HG02610 (cell line): ENCODE data around the gene GNL3.

ENCODE experiments used
- ATAC-seq: cut with Tn5 transposase; IDR thresholded peaks from one replicate; pipeline ENCODE4 v1.9.1; 2021; ENCODE audit warnings: mild to moderate bottlenecking, moderate library complexity; ENCODE audit not compliant: unreplicated experiment

The GNL3 gene

DNA sequence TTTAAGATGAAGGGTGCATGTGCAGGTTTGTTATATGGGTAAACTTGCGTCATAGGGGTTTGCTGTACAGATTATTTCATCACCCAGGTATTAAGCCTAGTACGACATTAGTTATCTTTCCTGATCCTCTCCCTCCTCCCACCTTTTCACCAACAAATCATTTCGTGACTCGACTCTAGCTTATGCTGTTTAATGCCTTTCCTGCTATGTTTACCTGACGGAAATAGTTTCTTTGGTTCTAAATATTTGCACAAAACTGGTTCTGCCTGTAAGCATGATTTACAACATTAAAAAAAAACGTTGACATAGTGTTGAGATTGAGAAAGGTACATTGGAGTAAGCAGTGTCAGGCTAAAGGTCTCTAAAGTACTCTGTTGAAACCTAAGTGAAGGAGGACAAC is 2.4 kb downstream of the GNL3 start:
- no peak for ATAC-seq

DNA sequence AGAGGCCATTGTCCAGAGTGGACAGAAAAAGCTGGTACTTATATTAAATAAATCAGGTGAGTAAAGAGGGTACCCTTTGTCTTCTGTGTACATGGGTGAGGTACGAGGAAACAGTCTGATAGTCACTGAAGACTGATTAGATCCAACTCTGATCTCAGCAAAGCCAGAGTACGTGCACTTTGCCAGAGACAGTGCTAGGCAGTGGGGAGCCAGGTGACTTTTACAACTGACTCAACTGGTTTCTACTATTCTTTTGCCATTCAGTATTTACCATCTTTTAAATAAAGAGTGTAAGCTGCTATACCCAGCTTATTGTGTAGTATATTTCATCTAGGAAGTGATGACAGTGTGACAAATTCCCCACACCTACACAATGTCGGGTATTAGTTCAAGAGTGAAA is 3.3 kb downstream of the GNL3 start:
- ATAC-seq = no peak

DNA sequence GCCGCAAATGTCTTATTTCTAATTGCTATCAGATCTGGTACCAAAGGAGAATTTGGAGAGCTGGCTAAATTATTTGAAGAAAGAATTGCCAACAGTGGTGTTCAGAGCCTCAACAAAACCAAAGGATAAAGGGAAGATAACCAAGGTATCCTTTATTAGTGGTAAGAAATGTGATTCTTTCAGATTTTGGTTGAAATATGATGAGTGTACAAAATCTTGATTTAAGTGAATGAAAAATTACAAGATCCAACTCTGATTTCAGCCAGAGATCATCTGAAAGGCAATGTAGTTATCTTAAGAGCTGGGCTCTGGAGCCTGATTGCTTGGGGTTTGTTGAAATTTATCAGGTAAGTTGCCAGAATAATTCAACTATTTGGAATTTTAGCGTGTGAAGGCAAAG is 4.7 kb downstream of the GNL3 start:
- no peak for ATAC-seq

DNA sequence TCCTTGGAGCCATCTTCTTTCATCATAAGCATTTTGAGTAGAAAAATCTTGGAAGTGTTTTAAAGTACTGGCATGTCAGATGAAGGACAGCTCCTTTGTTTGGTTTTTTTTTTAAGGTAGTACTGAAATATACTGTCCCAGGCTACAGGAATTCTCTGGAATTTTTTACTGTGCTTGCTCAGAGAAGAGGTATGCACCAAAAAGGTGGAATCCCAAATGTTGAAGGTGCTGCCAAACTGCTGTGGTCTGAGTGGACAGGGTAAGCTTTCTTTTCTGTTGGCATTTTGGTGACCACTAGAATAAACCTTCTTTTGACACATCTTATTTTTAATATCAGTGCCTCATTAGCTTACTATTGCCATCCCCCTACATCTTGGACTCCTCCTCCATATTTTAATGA is 7.2 kb downstream of the GNL3 start:
- ATAC-seq = no peak

DNA sequence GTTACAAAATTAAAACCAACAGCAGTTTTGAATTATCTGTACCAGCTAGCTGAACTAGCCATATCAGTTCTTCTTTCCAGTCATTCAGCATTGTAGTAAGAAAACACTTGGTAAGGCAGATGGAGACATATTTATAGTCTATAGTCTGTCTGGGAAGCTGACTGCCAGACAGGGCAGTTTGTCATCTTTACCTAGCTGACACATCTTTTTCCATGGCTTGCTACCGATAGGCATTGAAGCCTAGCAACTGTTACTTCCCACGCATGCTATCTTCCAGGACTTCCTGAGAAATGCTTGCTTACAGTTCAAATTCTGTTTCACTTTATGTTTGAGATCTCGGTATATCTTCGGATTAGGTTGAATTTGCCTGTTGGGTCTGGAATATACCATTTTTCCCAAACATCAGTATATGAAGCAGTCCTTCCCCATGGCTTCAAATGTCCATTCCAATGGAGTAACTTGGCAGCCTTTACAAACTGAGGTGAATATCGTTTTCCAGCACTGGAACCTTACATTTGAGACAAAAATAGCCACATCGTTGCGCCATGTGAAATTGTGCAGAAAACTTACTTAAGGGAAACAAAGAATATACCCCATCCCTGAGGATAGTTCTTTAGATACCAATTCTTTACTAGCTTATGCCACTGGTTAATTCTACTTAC is 8.8 kb downstream of the GNL3 start:
- ATAC-seq = no peak

DNA sequence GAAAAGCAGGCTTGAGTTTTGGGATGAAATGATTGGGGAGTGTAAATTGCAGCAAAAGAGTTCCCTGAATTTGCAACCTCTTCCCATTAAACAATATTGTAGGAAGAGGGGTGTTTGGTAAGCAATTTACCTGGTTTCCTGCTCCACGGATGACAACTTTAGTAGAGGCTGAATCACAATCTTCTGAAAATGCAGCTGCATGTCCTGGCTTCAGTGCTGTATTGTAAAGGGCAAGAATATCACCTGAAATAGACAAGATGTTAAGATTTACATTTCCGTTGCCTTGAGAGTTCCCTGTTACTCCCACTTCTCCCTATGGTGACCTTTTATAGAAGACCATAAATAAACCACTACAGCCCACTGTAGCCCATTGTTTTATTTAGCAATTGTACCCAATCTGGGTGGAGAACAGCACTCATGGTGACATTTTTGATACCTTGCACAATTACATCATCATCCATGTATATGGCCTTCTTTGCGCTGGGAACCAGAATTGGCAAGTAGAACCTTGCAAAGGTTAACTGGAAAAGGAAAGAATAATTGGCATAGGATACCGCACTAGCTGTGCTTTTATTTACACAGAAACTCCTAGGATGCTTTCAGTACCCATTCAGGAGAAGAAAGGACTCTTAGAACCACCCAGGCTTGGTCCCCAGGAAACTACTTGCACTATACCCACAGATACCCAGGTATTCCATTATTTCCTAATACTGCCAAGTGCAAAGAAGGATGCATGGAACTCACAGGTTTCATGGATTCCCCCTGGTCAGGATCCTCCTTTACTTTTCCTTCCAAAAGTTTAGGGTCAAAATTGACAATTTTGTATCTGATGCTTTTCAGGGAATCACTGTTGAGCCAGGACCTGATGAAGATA is 10.2 kb downstream of the GNL3 start:
- ATAC-seq = no peak

DNA sequence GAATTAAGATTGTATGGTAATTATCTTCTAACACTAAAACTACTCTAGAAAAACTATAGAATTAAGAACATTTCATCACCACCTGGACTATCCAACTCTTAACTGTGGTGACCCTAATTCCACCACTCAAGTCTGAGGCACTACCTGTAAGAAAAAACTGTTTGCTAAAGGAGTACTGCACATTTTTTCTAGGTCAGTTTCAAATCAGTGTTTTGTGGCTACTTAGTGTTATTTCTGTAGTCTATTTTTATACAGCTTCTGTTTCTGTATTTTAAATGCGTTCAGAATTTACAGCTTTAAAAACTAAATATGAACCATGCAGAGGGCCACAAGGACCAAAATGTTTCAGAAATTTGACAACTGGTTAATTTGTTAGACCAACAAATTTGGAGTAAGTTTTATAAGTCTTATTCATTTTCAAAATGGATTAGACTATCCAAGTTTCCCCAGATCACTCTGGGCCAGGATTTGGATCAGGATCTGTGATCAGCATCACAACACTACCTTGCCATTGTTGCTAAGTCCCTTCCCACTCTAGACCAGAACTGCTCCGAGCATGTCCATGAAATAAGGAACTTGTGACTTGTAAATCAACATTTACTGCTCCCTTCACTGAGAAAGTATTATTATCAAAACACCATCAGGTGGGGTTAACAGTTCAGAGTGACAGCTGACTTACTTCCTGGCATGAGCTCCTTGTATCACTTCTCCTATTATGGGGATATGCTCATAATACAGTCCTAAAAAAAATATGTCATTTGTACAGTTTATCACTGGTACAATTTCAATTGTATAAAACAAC is 11.2 kb downstream of the GNL3 start:
- no peak for ATAC-seq

DNA sequence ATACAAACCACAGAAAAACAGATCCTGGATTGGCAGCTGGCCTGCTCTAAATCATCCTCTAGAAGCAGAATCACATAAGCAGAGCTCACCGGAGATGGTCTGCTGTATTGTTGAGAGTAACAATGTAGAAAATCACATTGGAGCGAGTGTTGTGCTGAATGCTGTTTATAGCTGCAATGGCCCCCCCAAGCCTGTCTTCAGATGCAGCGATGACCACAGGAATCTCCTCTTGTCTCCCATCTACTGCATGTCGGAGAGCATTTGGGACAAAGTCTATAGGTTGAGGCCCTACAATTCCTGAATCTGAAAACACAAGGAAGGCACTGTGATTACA is 11.8 kb downstream of the GNL3 start:
- no peak for ATAC-seq

DNA sequence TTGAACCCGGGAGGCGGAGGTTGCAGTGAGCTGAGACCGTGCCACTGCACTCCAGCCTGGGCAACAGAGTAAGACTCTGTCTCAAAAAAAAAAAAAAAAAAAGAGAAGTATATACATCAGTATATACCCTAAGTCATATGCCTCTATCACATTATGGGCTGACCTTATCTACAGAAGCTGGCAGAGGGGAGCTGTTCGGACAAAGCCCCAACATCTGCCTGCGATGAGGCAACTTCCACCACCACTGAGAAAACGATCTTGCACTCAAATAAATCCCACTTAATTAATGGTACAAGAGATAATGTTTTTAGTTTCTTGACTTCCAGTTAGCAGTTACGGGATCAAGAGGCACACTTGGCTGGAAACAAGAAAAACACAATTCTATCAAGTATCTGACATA is 17.5 kb downstream of the GNL3 start:
- no peak for ATAC-seq

DNA sequence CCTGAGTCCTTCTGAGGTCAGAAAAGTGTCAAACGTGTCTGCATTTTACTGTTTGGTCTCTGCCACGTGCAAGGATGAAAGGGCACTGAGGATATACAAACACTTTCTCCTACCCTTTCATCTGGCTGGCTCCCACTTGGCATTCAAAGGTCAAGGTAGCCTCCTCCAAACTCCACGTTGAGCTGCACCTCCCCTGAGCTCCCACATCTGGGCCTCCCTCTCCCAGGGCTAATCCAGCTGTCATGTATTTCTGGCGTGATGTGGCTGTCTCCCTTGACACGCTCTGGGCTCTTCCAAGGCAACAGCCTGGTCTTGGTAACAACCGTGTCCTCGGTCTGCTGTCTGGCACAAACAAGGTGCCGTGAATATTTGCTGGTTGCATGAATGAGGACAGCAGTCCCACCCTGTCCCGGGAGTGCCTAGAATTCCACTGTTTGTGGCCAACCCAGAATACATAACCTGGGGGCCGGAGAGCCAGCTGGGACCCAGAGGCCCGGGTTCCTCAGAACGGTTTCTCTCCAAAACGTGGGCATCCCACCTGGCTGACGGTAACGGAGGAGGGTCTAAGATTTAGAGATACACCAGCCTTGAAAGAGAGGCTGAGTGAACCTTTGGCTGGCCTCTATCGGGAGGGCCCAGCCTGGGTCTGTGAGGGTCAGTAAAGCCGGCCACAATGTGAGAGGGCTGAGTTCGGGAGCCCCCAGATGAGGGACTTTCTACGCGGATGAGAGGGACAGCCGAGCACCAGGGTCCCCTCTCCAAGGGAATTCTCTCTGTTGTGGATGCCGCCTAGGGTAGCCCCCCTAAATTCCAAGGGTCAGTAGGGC is 19.0 kb downstream of the GNL3 start:
- ATAC-seq = no peak

DNA sequence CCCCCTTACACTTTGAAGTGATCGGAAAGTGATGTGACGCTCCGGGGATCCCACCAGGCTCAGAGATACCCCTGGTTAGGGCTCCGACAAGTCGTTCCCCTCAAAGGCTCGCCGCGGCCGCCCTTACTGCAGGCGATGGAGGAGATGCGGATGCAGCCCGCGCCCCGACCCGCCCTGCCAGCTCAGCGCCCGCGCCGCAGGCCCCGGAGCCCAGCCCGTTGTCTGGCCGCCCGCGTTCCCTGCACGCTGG is 19.5 kb downstream of the GNL3 start:
- ATAC-seq = no peak

DNA sequence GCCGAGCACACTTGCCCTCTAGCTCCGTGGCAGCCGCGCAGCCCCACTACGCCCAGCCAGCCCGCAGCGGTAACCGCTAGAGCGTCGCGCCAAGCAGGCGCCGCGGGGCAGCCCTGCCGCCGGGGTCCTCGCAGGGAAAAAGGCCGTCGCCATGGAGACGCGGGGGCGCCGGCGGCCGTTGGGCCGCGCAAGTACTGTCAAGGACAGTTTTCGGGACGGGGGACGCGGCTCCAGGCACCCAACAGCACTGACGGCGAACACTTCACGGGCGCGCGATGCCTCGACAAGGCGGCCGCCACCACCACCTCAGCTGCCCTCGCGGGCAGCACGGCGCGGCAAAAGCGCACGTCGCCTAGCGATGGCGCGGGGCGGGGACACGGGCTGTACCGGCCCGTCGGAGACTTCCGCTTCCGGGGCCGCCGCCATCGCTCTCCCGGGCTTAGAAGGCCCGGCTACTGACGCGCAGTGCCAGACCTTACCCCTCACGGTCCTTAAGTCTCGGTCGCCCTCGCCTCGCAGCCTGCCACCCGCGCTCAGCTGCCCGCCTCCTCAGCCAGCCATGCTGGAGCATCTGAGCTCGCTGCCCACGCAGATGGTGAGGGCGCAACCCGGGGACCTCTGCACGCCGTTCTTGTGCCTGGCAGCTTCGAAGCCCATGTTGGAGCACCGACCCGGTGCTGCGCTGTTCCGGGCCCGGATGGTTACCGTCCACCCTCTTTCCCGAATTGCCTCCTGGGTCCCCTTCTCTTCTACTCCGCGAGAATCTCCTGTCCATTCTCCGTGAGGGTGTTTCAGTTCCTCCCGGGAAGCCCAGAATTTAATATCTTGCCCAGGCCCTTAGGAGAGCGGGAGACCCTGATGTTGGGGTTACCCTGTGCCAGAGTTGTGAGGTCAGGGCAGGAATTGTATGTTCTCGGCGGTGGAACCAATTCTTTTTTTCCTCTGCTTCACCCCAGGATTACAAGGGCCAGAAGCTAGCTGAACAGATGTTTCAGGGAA is 20.2 kb downstream of the GNL3 start, which contains the start of the genes GLT8D1 and SPCS1:
TSS of gene GLT8D1 (minus strand) at position 104 of the 999 bp plus-strand sequence. CDS start 5,331 bp downstream, outside the sequence.
TSS of gene SPCS1 (plus strand) at position 419 of the 999 bp plus-strand sequence. CDS start at position 560, 141 bp downstream.
- ATAC-seq = peak; percentile 83

DNA sequence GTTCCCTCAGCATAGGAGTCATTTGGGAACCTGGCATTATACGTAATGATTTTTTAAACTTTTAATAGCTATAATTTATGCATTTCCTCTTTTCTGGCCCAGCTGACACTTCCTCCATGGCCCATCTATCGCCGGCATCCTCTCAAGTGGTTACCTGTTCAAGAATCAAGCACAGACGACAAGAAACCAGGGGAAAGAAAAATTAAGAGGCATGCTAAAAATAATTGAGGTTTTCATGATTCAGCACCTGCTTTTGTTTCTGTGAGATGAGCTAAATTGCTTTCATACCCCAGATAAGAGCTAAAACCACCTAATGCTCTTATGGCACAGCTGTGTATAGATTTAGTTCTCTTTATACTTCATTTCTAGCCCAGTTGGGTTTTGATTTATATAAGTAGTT is 21.8 kb downstream of the GNL3 start:
- ATAC-seq = no peak

DNA sequence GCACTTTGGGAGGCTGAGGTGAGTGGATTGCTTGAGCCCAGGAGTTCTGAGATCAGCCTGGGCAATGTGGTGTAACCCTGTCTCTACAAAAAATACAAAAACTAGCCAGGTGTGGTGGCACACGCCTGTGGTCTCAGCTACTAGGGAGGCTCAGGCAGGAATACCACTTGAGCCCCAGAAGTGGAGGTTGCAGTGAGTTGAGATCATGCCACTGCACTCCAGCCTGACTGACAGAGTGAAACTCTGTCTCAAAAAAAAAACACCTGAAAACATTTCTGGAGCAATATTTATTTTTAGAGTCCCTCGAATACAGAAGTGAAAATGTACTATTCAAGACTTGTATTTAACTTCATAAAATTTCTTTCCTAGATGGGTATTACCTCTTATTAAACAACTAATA is 24.7 kb downstream of the GNL3 start:
- no peak for ATAC-seq

DNA sequence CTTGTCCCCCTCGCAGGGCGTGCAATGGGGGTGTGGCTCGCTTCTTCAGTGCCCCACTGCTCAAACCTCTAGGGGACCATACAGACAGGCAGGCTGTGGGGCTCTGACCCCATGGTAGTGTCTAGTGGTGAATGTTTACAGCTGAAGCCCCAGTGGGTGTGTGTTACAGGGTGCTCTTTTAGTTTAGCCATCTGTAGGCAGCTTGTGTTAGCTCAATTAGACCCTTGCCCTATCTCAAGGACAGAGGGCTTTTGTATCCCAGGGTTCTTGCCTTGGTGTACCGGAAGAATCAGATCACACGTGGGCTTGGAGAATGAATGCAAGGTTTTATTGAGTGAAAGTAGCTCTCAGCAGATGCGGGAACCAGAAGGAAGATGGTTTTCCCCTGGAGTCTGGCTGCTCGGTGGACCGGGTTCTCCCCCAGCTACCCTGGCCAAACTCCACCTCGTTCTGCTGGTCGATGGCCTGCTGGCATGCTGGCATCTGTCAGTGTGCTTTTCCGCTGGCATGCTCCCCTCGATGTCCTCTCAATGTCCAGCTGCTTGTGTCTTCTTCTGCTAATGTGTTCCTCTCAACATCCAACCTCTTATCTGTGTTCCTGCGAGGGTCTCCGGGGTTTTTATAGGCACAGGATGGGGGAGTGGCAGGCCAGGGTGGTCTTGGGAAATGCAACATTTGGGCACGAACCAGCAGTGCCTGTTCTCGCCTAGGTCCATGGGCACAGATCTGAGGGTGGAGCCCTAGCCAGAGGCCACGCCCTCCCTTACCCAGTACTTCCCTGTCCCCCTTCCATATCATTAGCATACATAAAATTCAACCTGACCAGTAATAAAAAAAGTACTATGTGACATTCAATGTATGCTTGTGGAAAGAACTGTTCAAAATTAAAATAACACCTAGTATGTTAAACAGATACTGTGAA is 26.7 kb downstream of the GNL3 start:
- no peak for ATAC-seq

DNA sequence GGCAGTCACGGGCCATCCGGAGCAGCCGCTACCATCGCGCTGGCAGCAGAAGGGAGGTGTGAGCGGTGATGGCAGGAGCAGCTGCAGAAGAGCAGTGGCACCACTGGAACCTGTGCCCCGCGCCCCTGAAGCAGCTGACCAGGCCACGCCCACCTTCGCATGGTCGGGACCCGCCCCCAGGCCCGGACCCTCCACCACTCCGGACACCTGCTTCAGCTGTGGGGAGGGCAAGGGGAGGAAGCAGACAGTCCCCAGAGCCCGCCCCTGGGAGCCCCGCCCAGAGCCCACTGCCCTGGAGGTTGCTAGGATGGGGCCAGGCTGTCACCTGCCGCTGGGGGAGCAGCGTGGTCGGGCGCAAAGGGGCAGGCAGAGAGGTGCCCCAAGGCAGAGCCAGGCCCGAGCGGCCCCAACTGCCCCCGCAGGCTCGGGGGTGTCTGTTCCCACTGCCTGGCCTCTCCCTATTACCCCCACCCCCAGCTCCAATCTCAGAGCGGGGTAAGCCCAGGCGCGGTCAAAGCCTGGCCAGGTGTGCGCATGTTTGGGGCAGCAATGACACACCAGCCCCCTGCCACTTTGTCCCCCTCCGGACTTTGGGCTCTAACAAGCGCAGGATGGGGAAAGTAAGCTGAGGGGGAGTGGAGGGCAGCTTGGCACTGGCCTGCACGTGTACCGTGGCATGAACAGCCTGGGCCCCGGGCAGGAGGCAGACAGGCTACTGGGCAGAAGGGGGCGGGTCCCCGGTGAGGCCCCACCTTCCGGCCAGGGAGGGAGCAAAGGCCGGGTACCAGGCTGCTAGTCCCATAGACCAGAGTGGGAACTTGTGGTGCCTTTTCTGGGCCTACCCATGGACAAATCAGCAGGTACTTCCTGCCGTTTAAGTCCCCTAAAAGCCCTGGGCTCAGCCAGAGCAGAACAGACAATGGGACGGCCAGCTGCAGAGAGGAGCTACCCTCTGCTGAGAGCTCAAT is 28.8 kb downstream of the GNL3 start:
- no peak for ATAC-seq

DNA sequence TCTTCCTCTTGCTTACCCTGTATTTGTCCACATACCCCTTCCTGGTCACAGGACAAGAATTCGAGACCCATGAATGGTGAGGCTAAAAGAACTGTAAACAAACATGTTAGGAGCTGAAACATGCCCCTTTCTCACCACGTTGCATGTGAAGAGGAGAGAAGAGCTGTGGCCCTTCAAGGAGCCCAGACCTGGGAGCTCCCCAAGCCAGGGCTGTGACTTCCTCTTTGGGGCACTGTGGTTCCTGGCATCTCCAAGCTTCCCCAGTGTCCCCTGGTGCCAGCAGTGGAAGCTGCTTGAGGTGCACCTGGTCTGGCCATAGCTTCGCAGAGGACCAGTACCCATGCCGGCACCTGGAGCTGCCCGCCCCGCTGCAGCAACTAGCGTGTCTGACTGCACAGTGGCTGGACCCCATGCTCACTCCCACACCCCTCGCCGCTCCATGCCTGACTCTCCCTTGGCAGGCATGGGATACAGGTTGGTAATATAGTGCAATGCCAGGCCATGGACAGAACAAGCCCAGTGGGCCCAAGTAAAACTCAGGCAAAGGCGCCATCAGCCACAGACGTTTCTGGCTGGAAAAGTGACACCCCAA is 30.0 kb downstream of the GNL3 start:
- ATAC-seq = no peak
